ENCODE measurements around the gene ZFPL1. TPM values are rescaled to one million over a fixed set of nuclear protein-coding genes. Genes with fewer than 3 reads are reported as not detected.

ZFPL1 gene
- polyA plus RNA-seq, 1 experiment = 30.9 TPM

DNA sequence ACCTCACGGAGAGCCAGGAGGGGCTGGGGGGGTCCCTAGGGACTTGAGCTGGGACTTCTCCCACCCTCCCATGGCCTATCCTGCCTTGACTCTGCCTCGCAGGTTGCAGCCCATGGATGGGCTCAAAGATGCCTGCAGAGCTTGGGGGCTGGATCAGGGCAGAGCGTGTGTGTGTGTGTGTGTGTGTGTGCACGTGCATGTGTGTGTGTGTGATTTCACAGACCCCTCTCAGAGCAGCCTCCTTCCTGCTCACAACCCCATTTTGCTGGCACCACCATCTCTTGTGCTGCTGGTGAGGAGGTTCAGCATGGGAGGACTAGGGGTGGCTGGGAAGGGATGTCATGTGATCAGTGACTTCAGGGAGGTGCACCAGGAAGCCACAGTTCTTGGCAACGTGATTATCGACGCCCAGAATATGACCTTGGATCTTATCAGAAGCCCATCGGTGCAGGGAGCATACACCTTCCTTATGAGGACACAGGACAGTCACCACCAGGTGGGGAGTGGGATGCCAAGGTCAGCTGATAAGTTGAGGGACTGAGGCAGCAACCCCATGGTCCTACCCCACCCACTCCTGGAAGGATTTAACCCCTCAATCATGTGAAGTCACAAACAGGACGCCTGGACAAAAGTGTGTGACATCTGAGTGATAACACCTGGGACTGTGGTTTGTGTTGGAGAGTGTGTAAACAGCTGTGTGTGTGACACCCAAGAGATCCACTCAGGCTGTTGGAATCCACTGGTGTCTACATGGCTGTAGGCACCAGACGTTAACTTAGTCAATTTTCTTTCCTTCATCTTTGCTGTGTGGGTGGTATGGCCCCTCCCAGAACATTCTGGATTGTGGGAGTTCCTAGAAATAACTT, 23.8 kb upstream of the ZFPL1 start:
- Histone ChIP-seq H3K4me3 (ENCODE audit: low read depth, low read length) (no peak overlapping the region), H3K9me3 (ENCODE audit: control insufficient read depth, insufficient read depth, low read length) (no peaks in the 10 kb centered on the region; the same call in 1 of the 2 replicates), H3K27me3 (ENCODE audit: control insufficient read depth, insufficient read depth, low read length) (peaks cover 2% of the 10 kb centered on the region), H3K27ac (ENCODE audit: low read depth, low read length) (no peak overlapping the region)
- ChIA-PET POLR2A (no interaction called here), CTCF (no interaction called here)
- DNase-seq (ENCODE audit: low read depth, low spot score) = no peak
- TF ChIP-seq CTCF (IDR thresholded peaks at IDR 0.05; ENCODE audit: low read depth, low read length) = no peak

DNA sequence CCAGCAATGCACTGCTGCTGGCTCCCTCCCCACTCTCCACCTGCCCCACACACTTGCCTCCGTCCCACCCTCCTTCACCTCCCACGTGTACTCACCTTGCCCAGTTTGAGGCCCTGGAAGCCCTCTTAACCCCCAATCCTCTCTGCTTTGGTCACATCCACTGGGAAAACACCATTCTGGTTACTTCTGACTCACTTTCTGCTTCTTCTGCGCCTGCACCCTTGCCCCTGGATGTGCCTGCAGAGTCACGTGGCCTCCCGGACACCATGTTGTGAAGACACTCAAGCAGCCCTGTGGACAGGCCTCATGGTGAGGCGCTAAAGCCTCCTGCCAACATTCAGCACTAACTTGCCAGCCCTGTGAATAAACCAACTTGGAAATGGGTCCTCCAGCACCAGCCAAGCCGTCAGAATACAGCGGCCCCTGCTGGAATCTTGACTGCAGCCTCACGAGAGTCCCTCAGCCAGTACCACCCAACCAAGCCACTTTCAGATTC, 23.1 kb upstream of the ZFPL1 start:
- Histone ChIP-seq H3K27me3 (ENCODE audit: control insufficient read depth, insufficient read depth, low read length) (peaks cover 2% of the 10 kb centered on the region), H3K9me3 (ENCODE audit: control insufficient read depth, insufficient read depth, low read length) (no peaks in the 10 kb centered on the region; the same call in 1 of the 2 replicates), H3K4me3 (ENCODE audit: low read depth, low read length) (no peak overlapping the region), H3K27ac (ENCODE audit: low read depth, low read length) (no peak overlapping the region)
- ChIA-PET POLR2A (no interaction called here), CTCF (no interaction called here)
- DNase-seq (ENCODE audit: low read depth, low spot score) = no peak
- TF ChIP-seq CTCF (IDR thresholded peaks at IDR 0.05; ENCODE audit: low read depth, low read length) = peak; percentile 34

GRCh38 chr11:65063532-65063931, 20.5 kb upstream of the ZFPL1 start:
- TF ChIP-seq CTCF (IDR thresholded peaks at IDR 0.05; ENCODE audit: low read depth, low read length) = no peak
- CTCF ChIA-PET = no interaction called here

DNA sequence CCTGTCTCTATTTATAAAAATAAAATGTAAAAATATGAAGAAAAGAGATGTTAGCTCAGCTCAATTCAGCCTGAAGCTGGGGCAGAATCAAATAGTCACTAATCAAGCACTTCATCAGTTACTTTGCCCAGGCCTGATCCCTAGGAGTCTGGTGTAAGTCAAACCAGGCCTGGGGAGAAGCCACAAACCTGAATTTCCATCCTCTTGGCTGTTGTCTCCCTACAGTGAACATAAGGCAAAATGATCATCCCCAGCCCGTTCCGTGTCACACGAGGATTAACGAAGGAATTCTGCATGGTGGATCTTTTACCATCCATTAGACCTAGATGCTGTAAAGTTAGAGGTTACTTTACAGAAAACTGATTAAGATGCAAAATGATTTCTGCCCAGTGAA, 19.2 kb upstream of the ZFPL1 start:
- H3K27ac ChIP-seq (ENCODE audit: low read depth, low read length) = no peak overlapping the region
- no peak for DNase-seq (ENCODE audit: low read depth, low spot score)
- POLR2A ChIA-PET = no interaction called here
- TF ChIP-seq CTCF (IDR thresholded peaks at IDR 0.05; ENCODE audit: low read depth, low read length) = no peak
- CTCF ChIA-PET = interaction anchor here (0.6 kb wide), 1 partner anchor 30 kb away, joined by 4 read pairs; no protein-coding TSS in a partner anchor
- H3K4me3 ChIP-seq (ENCODE audit: low read depth, low read length) = no peak overlapping the region
- peaks cover 2% of the 10 kb centered on the region for H3K27me3 ChIP-seq (ENCODE audit: control insufficient read depth, insufficient read depth, low read length)
- no peaks in the 10 kb centered on the region; the same call in 1 of the 2 replicates for H3K9me3 ChIP-seq (ENCODE audit: control insufficient read depth, insufficient read depth, low read length)

More at GRCh38 chr11:65063532-65063931, 20.5 kb upstream of the ZFPL1 start:
- H3K4me3 ChIP-seq (ENCODE audit: low read depth, low read length) = no peak overlapping the region
- H3K27ac ChIP-seq (ENCODE audit: low read depth, low read length) = no peak overlapping the region
- POLR2A ChIA-PET = no interaction called here
- no peak for DNase-seq (ENCODE audit: low read depth, low spot score)
- peaks cover 2% of the 10 kb centered on the region for H3K27me3 ChIP-seq (ENCODE audit: control insufficient read depth, insufficient read depth, low read length)
- H3K9me3 ChIP-seq (ENCODE audit: control insufficient read depth, insufficient read depth, low read length) = no peaks in the 10 kb centered on the region; the same call in 1 of the 2 replicates

- POLR2A ChIA-PET = no interaction called here
- CTCF ChIA-PET = no interaction called here
- Histone ChIP-seq H3K9me3 (ENCODE audit: control insufficient read depth, insufficient read depth, low read length) (no peaks in the 10 kb centered on the region; the same call in 1 of the 2 replicates), H3K27me3 (ENCODE audit: control insufficient read depth, insufficient read depth, low read length) (no peaks in the 10 kb centered on the region), H3K4me3 (ENCODE audit: low read depth, low read length) (no peak overlapping the region), H3K27ac (ENCODE audit: low read depth, low read length) (no peak overlapping the region)
- TF ChIP-seq CTCF (IDR thresholded peaks at IDR 0.05; ENCODE audit: low read depth, low read length) = no peak
- no peak for DNase-seq (ENCODE audit: low read depth, low spot score)
These were observed 18.2 kb upstream of the ZFPL1 start for GRCh38 chr11:65065851-65066250.

Measured in AG04450 (cell line).